Activated gamma-delta T cell treated with Interleukin-2 at 50 U/mL for 16 hours (primary cell): Measurements from ENCODE around the gene TMEM52.
"Not testable (repeated sequence)": the region's sequence is repeated elsewhere in the genome, so short reads cannot be mapped to it uniquely, and the experiment has no call there.

Source experiments
- DNase-seq: peaks from one replicate; pipeline ENCODE4 v3.0.0-alpha.2; 2020

TMEM52 gene

GRCh38 chr1:1945782-1946393 is 26.8 kb upstream of the TMEM52 start:
- DNase-seq: no peak

GRCh38 chr1:1943834-1944570 is 24.9 kb upstream of the TMEM52 start:
- peak; percentile 64 for DNase-seq

- DNase-seq: no peak
Observed at GRCh38 chr1:1942753-1943656, 23.9 kb upstream of the TMEM52 start.

GRCh38 chr1:1941868-1942752 is 23.0 kb upstream of the TMEM52 start:
- no peak for DNase-seq

- no peak for DNase-seq
Observed at GRCh38 chr1:1941211-1941841, 22.2 kb upstream of the TMEM52 start.

GRCh38 chr1:1940123-1940425 is 21.0 kb upstream of the TMEM52 start:
- no peak for DNase-seq

GRCh38 chr1:1939296-1940122 is 20.4 kb upstream of the TMEM52 start:
- DNase-seq: no peak

GRCh38 chr1:1938613-1939295 is 19.7 kb upstream of the TMEM52 start:
- no peak for DNase-seq

GRCh38 chr1:1938276-1938573 is 19.1 kb upstream of the TMEM52 start:
- DNase-seq: no peak

- no peak for DNase-seq
Observed at GRCh38 chr1:1937549-1938275, 18.6 kb upstream of the TMEM52 start.

- DNase-seq: no peak
Observed at GRCh38 chr1:1937061-1937460, 18.0 kb upstream of the TMEM52 start.

- not testable (repeated sequence) for DNase-seq
Observed at GRCh38 chr1:1934848-1935247, 15.8 kb upstream of the TMEM52 start.

- DNase-seq: no peak
Observed at GRCh38 chr1:1929639-1930545, 10.8 kb upstream of the TMEM52 start.

- DNase-seq: no peak
Observed at GRCh38 chr1:1929102-1929638, 10.1 kb upstream of the TMEM52 start.

GRCh38 chr1:1928231-1929101 is 9.4 kb upstream of the TMEM52 start:
- DNase-seq: no peak

- no peak for DNase-seq
Observed at GRCh38 chr1:1927751-1928150, 8.7 kb upstream of the TMEM52 start.

- no peak for DNase-seq
Observed at GRCh38 chr1:1926886-1927660, 8.0 kb upstream of the TMEM52 start.
